Tibial nerve (tissue), 3 donors: ENCODE results near the gene RETREG1.

Source experiments
- POLR2A ChIP-seq, 2 donors: fragments of 450-650 bp; IDR thresholded peaks; one replicate each; pipeline ENCODE4 v1.6.1; 2017; ENCODE audit warnings: antibody characterized with exemption in 2 of 2, mild to moderate bottlenecking in 2 of 2, moderate library complexity in 2 of 2
- TF ChIP-seq, protein P1 (sequence below), 5 experiments: fragments of 200-600 bp in 3 of 5; fragments of 450-650 bp in 2 of 5; sonication (generic) in 3 of 5; IDR thresholded peaks; one replicate each; pipeline ENCODE4 v1.5.1; 2016 to 2019; ENCODE audit warnings: antibody characterized with exemption in 5 of 5, mild to moderate bottlenecking in 3 of 5, moderate library complexity in 2 of 5

DNA sequence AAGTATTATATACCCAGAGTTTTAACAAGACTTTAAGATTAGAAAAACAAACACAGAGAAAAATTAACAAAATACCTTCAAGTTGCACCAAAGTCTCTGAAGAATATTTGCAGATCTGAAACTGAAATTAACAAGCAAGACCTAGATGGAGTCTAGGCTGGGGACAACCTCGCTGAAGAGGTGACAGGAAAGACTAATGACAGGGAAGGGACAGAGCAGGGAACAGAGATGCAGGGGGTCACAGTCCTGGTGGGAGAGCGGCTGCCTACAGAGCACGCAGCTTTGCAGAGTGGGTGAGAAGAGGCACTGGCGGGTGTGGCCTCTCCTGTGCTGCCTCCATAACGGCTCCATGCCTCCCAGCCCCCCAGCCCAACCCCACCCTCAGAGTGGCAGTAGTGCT lies 13.5 kb downstream of the RETREG1 start:
- TF ChIP-seq POLR2A (IDR thresholded peaks at IDR 0.05) = no peak
- TF ChIP-seq, protein P1, sequence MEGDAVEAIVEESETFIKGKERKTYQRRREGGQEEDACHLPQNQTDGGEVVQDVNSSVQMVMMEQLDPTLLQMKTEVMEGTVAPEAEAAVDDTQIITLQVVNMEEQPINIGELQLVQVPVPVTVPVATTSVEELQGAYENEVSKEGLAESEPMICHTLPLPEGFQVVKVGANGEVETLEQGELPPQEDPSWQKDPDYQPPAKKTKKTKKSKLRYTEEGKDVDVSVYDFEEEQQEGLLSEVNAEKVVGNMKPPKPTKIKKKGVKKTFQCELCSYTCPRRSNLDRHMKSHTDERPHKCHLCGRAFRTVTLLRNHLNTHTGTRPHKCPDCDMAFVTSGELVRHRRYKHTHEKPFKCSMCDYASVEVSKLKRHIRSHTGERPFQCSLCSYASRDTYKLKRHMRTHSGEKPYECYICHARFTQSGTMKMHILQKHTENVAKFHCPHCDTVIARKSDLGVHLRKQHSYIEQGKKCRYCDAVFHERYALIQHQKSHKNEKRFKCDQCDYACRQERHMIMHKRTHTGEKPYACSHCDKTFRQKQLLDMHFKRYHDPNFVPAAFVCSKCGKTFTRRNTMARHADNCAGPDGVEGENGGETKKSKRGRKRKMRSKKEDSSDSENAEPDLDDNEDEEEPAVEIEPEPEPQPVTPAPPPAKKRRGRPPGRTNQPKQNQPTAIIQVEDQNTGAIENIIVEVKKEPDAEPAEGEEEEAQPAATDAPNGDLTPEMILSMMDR (IDR thresholded peaks at IDR 0.05) = no peak
